Muscle of leg (tissue), 16 donors: ENCODE data around the gene SMC1B. TPM values are rescaled to one million over a fixed set of nuclear protein-coding genes. Genes with fewer than 3 reads are reported as not detected.
A peak's percentile ranks its signal among the peaks of the same experiment; 100 is the strongest.

Experiments used
- DNase-seq: peaks from one replicate; pipeline ENCODE4 v3.0.0; 2013
- H3K27ac ChIP-seq: one replicate; pipeline ENCODE4 v1.5.1; 2013; ENCODE audit warnings: mild to moderate bottlenecking, low read length, control low read depth
- H3K27me3 ChIP-seq: one replicate; pipeline ENCODE4 v1.6.1; 2013; ENCODE audit warnings: low read length; ENCODE audit not compliant: control insufficient read depth, insufficient read depth
- H3K36me3 ChIP-seq: one replicate; pipeline ENCODE4 v1.6.1; 2013; ENCODE audit warnings: low read length; ENCODE audit not compliant: control insufficient read depth, insufficient read depth
- H3K4me1 ChIP-seq: one replicate; pipeline ENCODE4 v1.6.1; 2013; ENCODE audit warnings: low read length; ENCODE audit not compliant: control insufficient read depth, insufficient read depth
- H3K4me3 ChIP-seq: one replicate; pipeline ENCODE4 v1.5.1; 2013; ENCODE audit warnings: low read length, control low read depth
- H3K9me3 ChIP-seq: replicated peaks from 2 replicates; pipeline ENCODE4 v1.6.1; 2013; ENCODE audit warnings: low read depth, low read length; ENCODE audit not compliant: control insufficient read depth
- whole genome bisulfite sequencing: methylation state at CpG from one replicate; pipeline ENCODE4 v1.1.5; 2013; ENCODE audit warnings: missing lambda C conversion rate; ENCODE audit not compliant: insufficient coverage; 5-methylcytosine and 5-hydroxymethylcytosine counted together
- long read RNA-seq, 11 donors: transcript quantifications; one replicate each; lab custom pipeline, GENCODE V29; 2026
- polyA plus RNA-seq, 8 donors: library from polyadenylated mRNA; unstranded; fragments of 120-200 nt; gene quantifications; one replicate each; pipeline versions ENCODE4 v1.2.1 to v1.2.3, GENCODE V29; 2013; ENCODE audit warnings: inconsistent platforms in 1 of 8, low replicate concordance in 1 of 8; ENCODE audit not compliant: insufficient read length in 8 of 8, insufficient read depth in 1 of 8
- total RNA-seq: library from RNA; stranded (reverse); fragments of 120-200 nt; gene quantifications from one replicate; pipeline ENCODE4 v1.2.4, GENCODE V29; 2013

SMC1B gene, protein sequence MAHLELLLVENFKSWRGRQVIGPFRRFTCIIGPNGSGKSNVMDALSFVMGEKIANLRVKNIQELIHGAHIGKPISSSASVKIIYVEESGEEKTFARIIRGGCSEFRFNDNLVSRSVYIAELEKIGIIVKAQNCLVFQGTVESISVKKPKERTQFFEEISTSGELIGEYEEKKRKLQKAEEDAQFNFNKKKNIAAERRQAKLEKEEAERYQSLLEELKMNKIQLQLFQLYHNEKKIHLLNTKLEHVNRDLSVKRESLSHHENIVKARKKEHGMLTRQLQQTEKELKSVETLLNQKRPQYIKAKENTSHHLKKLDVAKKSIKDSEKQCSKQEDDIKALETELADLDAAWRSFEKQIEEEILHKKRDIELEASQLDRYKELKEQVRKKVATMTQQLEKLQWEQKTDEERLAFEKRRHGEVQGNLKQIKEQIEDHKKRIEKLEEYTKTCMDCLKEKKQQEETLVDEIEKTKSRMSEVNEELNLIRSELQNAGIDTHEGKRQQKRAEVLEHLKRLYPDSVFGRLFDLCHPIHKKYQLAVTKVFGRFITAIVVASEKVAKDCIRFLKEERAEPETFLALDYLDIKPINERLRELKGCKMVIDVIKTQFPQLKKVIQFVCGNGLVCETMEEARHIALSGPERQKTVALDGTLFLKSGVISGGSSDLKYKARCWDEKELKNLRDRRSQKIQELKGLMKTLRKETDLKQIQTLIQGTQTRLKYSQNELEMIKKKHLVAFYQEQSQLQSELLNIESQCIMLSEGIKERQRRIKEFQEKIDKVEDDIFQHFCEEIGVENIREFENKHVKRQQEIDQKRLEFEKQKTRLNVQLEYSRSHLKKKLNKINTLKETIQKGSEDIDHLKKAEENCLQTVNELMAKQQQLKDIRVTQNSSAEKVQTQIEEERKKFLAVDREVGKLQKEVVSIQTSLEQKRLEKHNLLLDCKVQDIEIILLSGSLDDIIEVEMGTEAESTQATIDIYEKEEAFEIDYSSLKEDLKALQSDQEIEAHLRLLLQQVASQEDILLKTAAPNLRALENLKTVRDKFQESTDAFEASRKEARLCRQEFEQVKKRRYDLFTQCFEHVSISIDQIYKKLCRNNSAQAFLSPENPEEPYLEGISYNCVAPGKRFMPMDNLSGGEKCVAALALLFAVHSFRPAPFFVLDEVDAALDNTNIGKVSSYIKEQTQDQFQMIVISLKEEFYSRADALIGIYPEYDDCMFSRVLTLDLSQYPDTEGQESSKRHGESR
- 0.04 TPM for total RNA-seq
- under 1 TPM in 7 of 8 donors, not detected in 1; 0.05 to 0.16 (median 0.09) TPM for polyA plus RNA-seq
- long read RNA-seq, donor 1: 0 reads
- long read RNA-seq, donor 2: 0 reads
- long read RNA-seq, donor 3: 0 reads
- long read RNA-seq, donor 4: 0 reads
- long read RNA-seq, donor 5: 0 reads
- long read RNA-seq, donor 6: 0 reads
- long read RNA-seq, donor 7: 0 reads
- long read RNA-seq, donor 8: 0 reads
- long read RNA-seq, donor 9: 0 reads
- long read RNA-seq, donor 10: 0 reads
- long read RNA-seq, donor 11: 0 reads

DNA sequence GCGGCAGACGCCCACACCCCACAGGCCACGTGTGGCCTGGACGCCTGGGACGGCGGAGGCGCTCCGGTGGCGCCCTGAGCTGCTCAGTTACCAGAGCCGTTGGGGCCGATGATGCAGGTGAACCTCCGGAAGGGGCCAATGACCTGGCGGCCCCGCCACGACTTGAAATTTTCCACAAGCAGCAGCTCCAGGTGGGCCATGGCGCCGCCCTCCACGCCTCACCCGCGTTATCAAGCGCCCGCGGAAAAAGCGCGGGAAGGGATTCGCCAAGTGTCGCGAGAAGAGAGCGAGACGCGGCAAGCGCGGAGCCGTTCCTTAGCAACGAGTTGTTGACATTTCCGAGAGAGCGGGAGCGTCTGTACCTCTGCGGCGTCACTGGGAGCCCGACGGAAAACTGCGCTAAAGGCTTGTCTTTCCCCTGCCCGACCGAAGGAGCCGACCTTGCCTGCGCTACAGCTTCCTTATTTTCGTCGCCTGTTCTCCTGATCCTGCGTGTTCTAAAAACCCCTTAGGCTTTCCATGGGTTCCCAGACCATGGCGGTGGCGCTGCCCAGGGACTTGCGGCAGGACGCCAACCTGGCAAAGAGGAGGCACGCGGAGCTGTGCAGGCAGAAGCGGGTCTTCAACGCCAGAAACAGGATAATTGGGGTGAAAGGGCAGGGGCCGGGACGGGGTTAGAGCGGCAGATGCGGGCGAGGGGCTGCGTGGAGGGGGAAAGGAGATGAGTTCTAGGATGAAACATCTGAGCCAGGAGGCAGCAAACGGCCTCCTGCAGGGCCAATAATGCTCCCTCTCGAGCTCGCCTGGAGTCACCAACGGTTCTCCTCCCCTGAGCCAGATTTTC, at the start of gene SMC1B, which contains the start of gene RIBC2:
SMC1B (minus strand) TSS at position 232 of the 844 bp plus-strand sequence; CDS start at position 200, 32 bp downstream.
RIBC2 (plus strand) TSS at position 326 of the 844 bp plus-strand sequence; CDS start at position 520, 194 bp downstream.
- peak within 1 kb of the TSS; percentile 65 for H3K27ac ChIP-seq
- H3K27me3 ChIP-seq: no peaks in the 10 kb centered on the region
- H3K4me3 ChIP-seq: peak within 1 kb of the TSS; percentile 61
- peaks cover 3% of the 10 kb centered on the region for H3K36me3 ChIP-seq
- peaks cover 5% of the 10 kb centered on the region for H3K4me1 ChIP-seq
- H3K9me3 ChIP-seq: no peaks in the 10 kb centered on the region
- WGBS: 11% methylated on average over 63 of the region's 68 CpGs
- peak; percentile 95 for DNase-seq

DNA sequence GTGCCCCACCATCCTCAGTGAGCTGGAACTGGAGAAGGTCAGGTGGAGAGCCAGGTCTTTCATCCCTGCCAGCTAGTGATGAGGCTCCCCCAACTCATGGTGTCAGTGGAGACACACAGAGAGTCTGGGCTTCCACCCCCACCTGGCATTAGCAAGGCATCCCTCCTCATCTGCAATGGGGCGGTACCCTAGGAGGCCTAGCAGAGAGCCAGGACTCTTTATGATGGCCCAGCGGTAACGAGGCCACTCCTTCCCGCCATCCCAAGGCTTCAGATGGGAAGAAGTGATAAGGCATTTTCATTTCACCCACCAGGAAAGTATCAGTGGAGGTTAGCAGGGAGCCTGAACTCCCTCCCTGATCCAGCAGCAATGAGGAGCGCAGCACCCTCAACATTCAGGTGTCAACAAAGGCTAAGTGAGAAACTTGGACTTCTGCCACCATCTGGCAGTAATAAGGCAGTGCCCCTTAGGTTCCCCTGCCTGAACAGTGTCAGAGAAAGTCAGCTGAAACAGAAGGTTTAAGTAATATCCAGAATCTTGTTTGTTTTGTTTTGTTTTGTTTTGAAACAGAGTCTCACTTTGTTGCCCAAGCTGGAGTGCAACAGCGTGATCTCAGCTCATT, 48.7 kb upstream of the SMC1B start:
- no peak overlapping the region for H3K27ac ChIP-seq
- no peak overlapping the region for H3K4me3 ChIP-seq
- no peak for DNase-seq
- WGBS: 92% methylated on average over 2 of the region's 6 CpGs
- no peaks in the 10 kb centered on the region for H3K9me3 ChIP-seq
- H3K4me1 ChIP-seq: peaks cover 17% of the 10 kb centered on the region
- H3K36me3 ChIP-seq: no peaks in the 10 kb centered on the region
- peaks cover 2% of the 10 kb centered on the region for H3K27me3 ChIP-seq

DNA sequence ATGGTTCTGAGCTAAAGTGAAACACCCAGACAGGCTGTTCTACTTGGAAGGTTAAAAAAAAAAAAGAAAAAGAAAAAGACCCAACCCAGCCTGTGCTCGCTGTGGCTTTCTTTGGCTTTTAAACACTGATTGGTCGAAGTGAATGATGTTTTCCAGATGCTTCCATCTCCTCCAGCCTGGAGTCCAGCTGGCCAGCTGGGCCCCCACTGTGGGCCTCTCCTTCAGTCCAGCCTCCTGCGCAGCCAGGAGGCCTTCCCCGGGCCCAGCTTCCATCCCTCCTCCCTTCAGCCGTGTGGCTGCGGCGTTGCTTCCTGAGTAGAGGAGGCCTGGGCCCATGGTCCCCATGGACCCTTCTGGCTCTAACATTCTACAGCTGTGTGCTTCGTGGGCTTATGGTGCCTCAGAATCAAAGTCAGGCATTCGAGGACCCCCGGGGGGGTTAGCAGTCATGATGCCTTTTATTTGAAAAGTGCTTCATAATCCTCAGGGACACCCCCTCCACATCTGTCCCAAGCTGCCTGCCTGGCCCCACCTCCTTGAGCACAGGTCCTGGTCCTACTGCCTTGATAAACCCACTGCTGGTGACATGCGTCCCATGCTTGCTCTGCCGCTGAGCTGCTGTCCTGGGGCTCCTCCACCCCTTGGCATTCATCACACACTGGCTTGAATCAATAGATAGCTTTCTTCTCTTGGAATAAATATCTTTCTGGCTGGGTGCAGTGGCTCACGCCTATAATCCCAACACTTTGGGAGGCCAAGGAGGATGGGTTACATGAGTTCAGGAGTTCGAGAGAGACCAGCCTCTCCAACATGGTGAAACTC, 47.1 kb upstream of the SMC1B start:
- peak; percentile 99 for DNase-seq
- peaks cover 19% of the 10 kb centered on the region for H3K4me1 ChIP-seq
- H3K4me3 ChIP-seq: no peak overlapping the region
- WGBS: 16% methylated on average over 8 of the region's 14 CpGs
- peaks cover 2% of the 10 kb centered on the region for H3K27me3 ChIP-seq
- H3K36me3 ChIP-seq: no peaks in the 10 kb centered on the region
- no peaks in the 10 kb centered on the region for H3K9me3 ChIP-seq
- peak overlapping the region; percentile 78 for H3K27ac ChIP-seq

DNA sequence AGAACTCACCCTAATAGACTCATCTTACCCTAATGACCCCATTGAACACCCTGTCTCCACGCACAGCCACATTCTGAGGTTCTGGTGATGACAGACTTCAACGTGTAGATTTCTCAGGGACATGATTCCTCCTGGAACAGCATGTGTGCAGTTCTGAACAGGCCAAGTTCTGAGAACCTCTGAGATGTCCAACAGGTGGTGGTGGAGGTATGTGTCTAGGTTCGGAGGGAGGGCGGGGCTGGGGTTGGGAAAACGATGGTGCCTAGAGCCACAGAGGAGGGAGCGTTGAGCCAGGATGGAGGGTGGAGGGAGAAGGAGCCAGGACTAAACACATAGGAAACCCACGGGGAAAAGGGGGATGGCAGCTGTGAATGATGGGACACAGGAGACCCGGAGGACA, 45.8 kb upstream of the SMC1B start:
- Histone ChIP-seq H3K9me3 (no peaks in the 10 kb centered on the region), H3K4me3 (no peak overlapping the region), H3K4me1 (peaks cover 29% of the 10 kb centered on the region), H3K27me3 (peaks cover 2% of the 10 kb centered on the region), H3K36me3 (no peaks in the 10 kb centered on the region), H3K27ac (no peak overlapping the region)
- DNase-seq: no peak
- WGBS: 86% methylated on average over 7 of the region's 8 CpGs

DNA sequence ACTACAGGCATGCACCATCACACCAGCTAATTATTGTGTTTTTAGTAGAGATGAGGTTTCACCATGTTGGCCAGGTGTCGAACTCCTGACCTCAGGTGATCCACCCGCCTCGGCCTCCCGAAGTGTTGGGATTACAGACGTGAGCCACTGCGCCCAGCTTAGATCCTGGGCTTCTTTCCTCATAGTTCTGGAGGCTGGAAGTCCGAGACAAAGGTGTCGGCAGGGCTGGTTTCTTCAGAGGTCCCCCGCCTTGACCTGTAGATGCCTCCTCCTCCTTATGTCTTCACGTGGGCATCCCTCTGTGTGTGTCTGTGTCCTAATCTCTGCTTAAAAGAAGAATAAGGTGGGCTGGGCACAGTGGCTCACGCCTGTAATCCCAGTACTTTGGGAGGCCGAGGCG, 45.1 kb upstream of the SMC1B start:
- Histone ChIP-seq H3K4me3 (no peak overlapping the region), H3K27me3 (peaks cover 2% of the 10 kb centered on the region), H3K4me1 (peaks cover 36% of the 10 kb centered on the region), H3K9me3 (no peaks in the 10 kb centered on the region), H3K36me3 (no peaks in the 10 kb centered on the region), H3K27ac (no peak overlapping the region)
- DNase-seq: no peak
- 95% methylated on average over 9 of the region's 13 CpGs for WGBS

DNA sequence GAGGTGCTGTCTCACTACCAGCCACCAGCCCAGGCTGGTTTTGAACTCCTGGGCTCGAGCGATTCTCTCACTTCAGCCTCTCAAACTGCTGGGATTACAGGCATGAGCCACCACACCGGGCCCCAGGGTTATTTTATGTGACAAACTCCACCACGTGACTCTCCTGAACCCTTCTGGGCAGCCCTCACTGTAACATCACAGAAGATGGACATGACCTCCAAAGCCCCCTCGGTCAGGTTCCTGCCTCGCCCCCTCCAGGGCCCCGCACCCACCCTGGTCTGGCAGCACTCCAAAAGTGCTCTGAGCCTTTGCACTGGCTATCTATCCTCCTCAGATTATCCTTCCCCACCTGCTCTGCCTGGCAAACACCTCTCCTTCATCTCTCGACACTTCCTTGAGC, 43.4 kb upstream of the SMC1B start:
- no peaks in the 10 kb centered on the region for H3K9me3 ChIP-seq
- no peaks in the 10 kb centered on the region for H3K36me3 ChIP-seq
- H3K4me3 ChIP-seq: no peak overlapping the region
- peaks cover 52% of the 10 kb centered on the region for H3K4me1 ChIP-seq
- no peak overlapping the region for H3K27ac ChIP-seq
- DNase-seq: no peak
- 88% methylated on average over 8 of the region's 8 CpGs for WGBS
- peaks cover 2% of the 10 kb centered on the region for H3K27me3 ChIP-seq

DNA sequence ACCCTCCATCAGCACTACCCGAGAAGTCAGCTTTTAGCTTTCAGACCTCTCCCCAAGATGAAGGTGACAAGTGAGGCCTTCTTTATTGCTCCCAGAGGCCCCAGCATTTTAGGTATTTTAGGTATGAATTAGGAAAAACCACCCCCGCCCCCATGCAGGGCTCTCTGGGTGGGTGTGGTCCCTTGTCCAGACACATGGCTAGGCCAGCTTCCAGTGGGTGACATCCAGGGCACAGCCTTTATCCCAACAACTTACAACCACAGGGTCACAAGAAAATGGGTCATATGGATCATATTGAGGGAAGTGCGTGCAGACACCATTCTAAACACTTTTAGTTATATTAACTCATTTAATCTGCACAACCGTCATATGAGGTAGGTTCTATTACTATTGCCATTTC, 42.2 kb upstream of the SMC1B start:
- Histone ChIP-seq H3K27me3 (peaks cover 2% of the 10 kb centered on the region), H3K4me3 (no peak overlapping the region), H3K27ac (peak overlapping the region; percentile 37), H3K9me3 (no peaks in the 10 kb centered on the region), H3K4me1 (peaks cover 57% of the 10 kb centered on the region), H3K36me3 (no peaks in the 10 kb centered on the region)
- no peak for DNase-seq
- no CpG with 5 or more reads among the region's 4 CpGs for WGBS

DNA sequence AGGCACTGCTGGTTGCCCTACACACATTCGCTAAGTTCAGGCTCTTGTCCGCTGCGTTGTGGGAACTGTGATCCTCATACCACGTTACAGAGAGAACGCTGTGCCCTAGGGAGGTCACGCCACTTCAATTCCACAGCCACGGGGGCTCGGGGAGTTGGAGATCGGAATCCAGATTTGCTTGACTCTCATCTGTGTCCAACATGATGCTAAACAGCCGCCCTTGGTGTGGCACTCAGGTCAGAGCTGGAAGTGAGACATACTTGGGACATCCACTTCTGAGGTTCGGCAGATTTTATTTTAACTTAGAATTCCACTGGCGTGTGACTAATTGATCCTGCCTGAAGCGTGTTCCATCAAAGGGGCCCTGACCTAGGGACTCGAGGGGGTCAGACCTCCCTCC, 41.8 kb upstream of the SMC1B start:
- Histone ChIP-seq H3K4me1 (peaks cover 56% of the 10 kb centered on the region), H3K9me3 (no peaks in the 10 kb centered on the region), H3K36me3 (no peaks in the 10 kb centered on the region), H3K27ac (peak overlapping the region; percentile 37), H3K4me3 (no peak overlapping the region), H3K27me3 (no peaks in the 10 kb centered on the region)
- WGBS: 47% methylated on average over 14 of the region's 14 CpGs
- DNase-seq: no peak
